Psoas muscle (tissue), 8 donors: Measurements from ENCODE around the gene TMEM267. TPM values are rescaled to one million over a fixed set of nuclear protein-coding genes. Genes with fewer than 3 reads are reported as not detected.
"Not testable (repeated sequence)": the region's sequence is repeated elsewhere in the genome, so short reads cannot be mapped to it uniquely, and the experiment has no call there.

Experiments
- ATAC-seq, 4 donors: fragments of 200-7000 bp; cut with Tn5 transposase; one replicate each; pipeline ENCODE4 v1.9.1; 2020; ENCODE audit warnings: moderate library complexity in 3 of 4, mild to moderate bottlenecking in 2 of 4
- DNase-seq, 2 donors: peaks; one replicate each; pipeline ENCODE4 v3.0.0-alpha.2; 2020
- H3K27ac ChIP-seq: fragments of 200-600 bp; one replicate; pipeline ENCODE4 v1.8.0; 2022
- H3K27me3 ChIP-seq, 3 donors: fragments of 200-600 bp in 1 of 3; one replicate each; pipeline versions ENCODE4 v1.6.1 to v1.8.0; 2013 to 2022; ENCODE audit warnings: low read length in 2 of 3, mild to moderate bottlenecking in 2 of 3, moderate library complexity in 1 of 3; ENCODE audit not compliant: insufficient read depth in 3 of 3
- H3K36me3 ChIP-seq, 2 donors: fragments of 200-600 bp in 1 of 2; one replicate each; pipeline versions ENCODE4 v1.6.1 to v1.8.0; 2013 to 2022; ENCODE audit warnings: low read depth in 1 of 2, mild to moderate bottlenecking in 1 of 2, moderate library complexity in 1 of 2; ENCODE audit not compliant: insufficient read depth in 1 of 2
- H3K4me1 ChIP-seq: fragments of 200-600 bp; one replicate; pipeline ENCODE4 v1.8.0; 2022
- H3K4me3 ChIP-seq: fragments of 200-600 bp; one replicate; pipeline ENCODE4 v1.8.0; 2022; ENCODE audit warnings: mild to moderate bottlenecking
- H3K9me3 ChIP-seq: fragments of 200-600 bp; one replicate; pipeline ENCODE4 v1.8.0; 2022
- CTCF ChIP-seq: fragments of 200-600 bp; IDR thresholded peaks from one replicate; pipeline ENCODE4 v1.8.0; 2022; ENCODE audit warnings: antibody characterized with exemption
- WGBS, 3 donors: extraction: QIAGEN DNeasy Blood & Tissue Kit; methylation state at CpG; one replicate each; pipeline versions ENCODE4 v1.1.6 to v1.1.7; 2013; 5-methylcytosine and 5-hydroxymethylcytosine counted together
- intact Hi-C, 2 donors: fragments of 100-400 bp; cut with DNase I; formaldehyde crosslinking; loops; one replicate each; pipeline versions ENCODE4 v1.11.0 to v1.14.2; 2022
- polyA plus RNA-seq, 3 donors: library from polyadenylated mRNA; stranded (reverse); fragments of 200-250 nt; gene quantifications; one replicate each; pipeline ENCODE4 v1.2.3, GENCODE V29; 2013
- total RNA-seq, 4 donors: library from RNA; stranded (reverse); fragmentation: NEBNext Ultra II Directional in 2 of 4; extraction: Animal tissue kit (Norgen Biotek cat#: 25700) in 2 of 4; gene quantifications; one replicate each; pipeline versions ENCODE4 v1.2.1 to v1.2.4, GENCODE V29; 2021 to 2023
- donor health status: healthy with polysubstance abuse.
- donor health status: DM: no; HTN: no; CAD: no; lungs with moderate emphysema.
- donor health status: Bipolar disorder and iron deficiency.
- donor health status: healthy.
- donor health status: DM: yes; HTN: yes; CAD: no.
- donor health status: DM: no; HTN: no; CAD: no.
- donor health status: DM: no; HTN: no; CAD: no.
- donor health status: DM: yes; HTN: yes; CAD: no.

The TMEM267 gene
- total and polyA plus RNA-seq, 7 donors = 2.6 to 9.2 (median 5.9) TPM

GRCh38 chr5:43409809-43410271 is 73.8 kb downstream of the TMEM267 start:
- Histone ChIP-seq H3K27ac (no peak overlapping the region), H3K4me1 (no peaks in the 10 kb centered on the region), H3K36me3 (no peaks in the 10 kb centered on the region), H3K9me3 (no peaks in the 10 kb centered on the region), H3K27me3 (no peaks in the 10 kb centered on the region), H3K4me3 (no peak overlapping the region)
- intact Hi-C loops = no loop called here
- 27 to 44% (median 32%) methylated on average over 2 of the region's 2 CpGs for WGBS, 3 donors
- TF ChIP-seq CTCF = no peak
- no peak for DNase-seq
- ATAC-seq = no peak

- H3K36me3 ChIP-seq, ATAC-seq, H3K4me1 ChIP-seq, intact Hi-C loops, H3K9me3 ChIP-seq, H3K27ac ChIP-seq, H3K27me3 ChIP-seq, H3K4me3 ChIP-seq, DNase-seq: not testable (repeated sequence)
- WGBS, 3 donors = 85 to 88% (median 85%) methylated on average over 16 of the region's 16 CpGs
These were observed 81.1 kb downstream of the TMEM267 start for GRCh38 chr5:43402524-43403066.

- H3K4me3 ChIP-seq = no peak overlapping the region
- H3K27me3 ChIP-seq = peaks cover 0 to 16% (median 5%) of the 10 kb centered on the region in 3 donors
- 39 to 60% (median 47%) methylated on average over 1 of the region's 1 CpG for WGBS, 3 donors
- TF ChIP-seq CTCF = no peak
- no peaks in the 10 kb centered on the region for H3K36me3 ChIP-seq
- H3K9me3 ChIP-seq = no peaks in the 10 kb centered on the region
- DNase-seq (no peak), ATAC-seq (no peak)
- H3K27ac ChIP-seq = no peak overlapping the region
- no peaks in the 10 kb centered on the region for H3K4me1 ChIP-seq
- intact Hi-C loops = no loop called here
These were observed 81.8 kb downstream of the TMEM267 start for GRCh38 chr5:43401827-43402226.

- no peak overlapping the region for H3K27ac ChIP-seq
- H3K4me1 ChIP-seq = no peaks in the 10 kb centered on the region
- no peaks in the 10 kb centered on the region for H3K9me3 ChIP-seq
- 85 to 87% (median 86%) methylated on average over 3 of the region's 3 CpGs for WGBS, 3 donors
- no peaks in the 10 kb centered on the region for H3K36me3 ChIP-seq
- H3K4me3 ChIP-seq = no peak overlapping the region
- intact Hi-C loops = no loop called here
- H3K27me3 ChIP-seq = peaks cover 0 to 24% (median 5%) of the 10 kb centered on the region in 3 donors
- DNase-seq = no peak
- no peak for TF ChIP-seq CTCF
- ATAC-seq = no peak
These were observed 83.6 kb downstream of the TMEM267 start for GRCh38 chr5:43400082-43400481.

- no peaks in the 10 kb centered on the region for H3K4me1 ChIP-seq
- ATAC-seq (peak; percentile 40 to 66 (median 45)), DNase-seq (peak; percentile 27 to 52)
- H3K36me3 ChIP-seq = no peaks in the 10 kb centered on the region
- intact Hi-C loops = no loop called here
- peak overlapping the region; percentile 64 for H3K4me3 ChIP-seq
- WGBS, 3 donors = 4 to 5% (median 4%) methylated on average over 53 of the region's 53 CpGs
- H3K27ac ChIP-seq = no peak overlapping the region
- H3K27me3 ChIP-seq = peaks cover 0 to 24% (median 2%) of the 10 kb centered on the region in 3 donors
- no peaks in the 10 kb centered on the region for H3K9me3 ChIP-seq
- no peak for TF ChIP-seq CTCF
These were observed 86.8 kb downstream of the TMEM267 start for GRCh38 chr5:43396762-43397304.

Other genes starting within 250 kb of the TMEM267 start
- gene HMGCS1, start 170.5 kb downstream of the TMEM267 start, total RNA-seq = 10 to 100 TPM; 14.7 to 22.6 (median 17.9) TPM
- gene HMGCS1, start 170.5 kb downstream of the TMEM267 start, polyA plus RNA-seq = 10 to 100 TPM in 1 of 3 donors, 1 to 10 TPM in 2; 7.6 to 12.3 (median 10.0) TPM
- gene CCL28, start 71.5 kb downstream of the TMEM267 start, total RNA-seq = under 1 TPM in 2 of 4 donors, not detected in 2; 0.17 to 0.28 TPM
- under 1 TPM; 0.06 to 0.15 (median 0.07) TPM for gene CCL28, start 71.5 kb downstream of the TMEM267 start, polyA plus RNA-seq
- 1 to 10 TPM in 1 of 4 donors, under 1 TPM in 3; 0.53 to 1.2 (median 0.64) TPM for gene C5orf34, start 31.3 kb upstream of the TMEM267 start, total RNA-seq
- under 1 TPM; 0.10 to 0.85 (median 0.49) TPM for gene C5orf34, start 31.3 kb upstream of the TMEM267 start, polyA plus RNA-seq
- gene PAIP1, start 73.2 kb upstream of the TMEM267 start, total RNA-seq = 100 to 1,000 TPM; 125 to 143 (median 142) TPM
- gene PAIP1, start 73.2 kb upstream of the TMEM267 start, polyA plus RNA-seq = 100 to 1,000 TPM in 2 of 3 donors, 10 to 100 TPM in 1; 99.6 to 202 (median 123) TPM
- gene NNT, start 119.3 kb upstream of the TMEM267 start, total RNA-seq = 100 to 1,000 TPM; 216 to 442 (median 312) TPM
- 100 to 1,000 TPM; 108 to 171 (median 123) TPM for gene NNT, start 119.3 kb upstream of the TMEM267 start, polyA plus RNA-seq